Activated CD4-positive, alpha-beta T cell treated with anti-CD3 and anti-CD28 coated beads for 1 hour (primary cell): Measurements from ENCODE around the gene CORO2A.
A peak's percentile ranks its signal among the peaks of the same experiment; 100 is the strongest.
"Not testable (repeated sequence)": the region's sequence is repeated elsewhere in the genome, so short reads cannot be mapped to it uniquely, and the experiment has no call there.

Source experiments
- DNase-seq: peaks from one replicate; pipeline ENCODE4 v3.0.0-alpha.2; 2020

CORO2A gene

GRCh38 chr9:98101868-98102273, 90.6 kb downstream of the CORO2A start:
- DNase-seq = peak; percentile 67

- no peak for DNase-seq
Measured at GRCh38 chr9:98101416-98101815, 91.0 kb downstream of the CORO2A start.

DNA sequence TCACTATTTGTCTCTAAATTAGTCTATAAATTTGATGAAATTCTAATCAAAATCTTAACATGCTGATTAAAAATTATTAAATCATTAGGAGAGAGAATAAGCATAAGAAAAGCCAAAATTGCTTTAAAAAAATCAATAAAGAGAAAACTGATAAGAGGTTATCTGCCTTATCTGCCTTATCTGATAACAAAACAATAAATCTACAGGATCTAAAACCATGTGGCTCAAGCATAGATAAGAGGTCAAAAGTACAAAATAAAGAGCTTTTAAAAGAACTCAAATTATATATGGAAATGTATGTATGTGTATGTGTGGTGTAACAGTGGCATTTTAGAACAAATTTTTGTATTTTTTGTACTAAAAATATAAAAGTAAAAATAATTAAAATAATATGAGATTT, 92.0 kb downstream of the CORO2A start:
- no peak for DNase-seq

DNA sequence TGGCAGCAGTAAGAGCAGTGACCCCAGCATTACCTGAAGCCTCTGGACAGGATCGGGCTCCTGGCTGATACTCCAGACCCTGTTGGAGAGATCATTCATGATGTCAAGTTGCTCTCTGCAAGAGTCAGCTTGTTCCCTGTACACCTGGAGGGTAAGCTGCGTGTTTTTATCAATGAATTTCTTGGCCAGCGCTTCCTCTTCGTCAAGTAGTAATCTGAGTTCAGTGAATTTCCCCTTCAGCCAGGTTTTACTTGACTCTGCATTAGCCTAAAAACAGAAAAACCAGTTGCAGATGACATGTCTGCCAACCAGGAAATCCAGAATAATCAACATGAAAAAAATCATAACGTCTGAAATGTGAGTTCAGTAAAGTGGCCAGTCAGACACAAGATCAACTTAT, 92.5 kb downstream of the CORO2A start:
- DNase-seq = no peak

DNA sequence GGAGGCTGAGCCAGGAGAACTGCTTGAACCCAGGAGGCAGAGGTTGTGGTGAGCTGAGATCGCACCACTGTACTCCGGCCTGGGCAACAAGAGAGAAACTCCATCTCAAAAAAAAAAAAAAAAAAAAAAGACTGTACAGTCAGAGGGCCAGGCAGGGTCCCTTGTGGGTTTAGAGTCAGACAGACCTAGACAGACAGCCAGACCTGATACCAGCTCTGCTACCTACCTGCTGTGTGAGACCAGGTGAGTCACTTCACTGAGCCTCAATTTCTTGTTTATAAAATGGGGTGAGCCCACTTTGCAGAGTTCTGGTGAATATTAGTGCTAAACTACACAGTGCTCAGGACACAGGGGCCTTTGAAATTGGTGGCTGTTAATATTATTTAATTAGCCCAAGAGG, 93.1 kb downstream of the CORO2A start:
- no peak for DNase-seq

- peak; percentile 32 for DNase-seq
Measured at GRCh38 chr9:98097836-98098235, 94.6 kb downstream of the CORO2A start.

- DNase-seq = no peak
Measured at GRCh38 chr9:98096091-98096490, 96.3 kb downstream of the CORO2A start.

GRCh38 chr9:98095401-98095800, 97.0 kb downstream of the CORO2A start:
- no peak for DNase-seq

DNA sequence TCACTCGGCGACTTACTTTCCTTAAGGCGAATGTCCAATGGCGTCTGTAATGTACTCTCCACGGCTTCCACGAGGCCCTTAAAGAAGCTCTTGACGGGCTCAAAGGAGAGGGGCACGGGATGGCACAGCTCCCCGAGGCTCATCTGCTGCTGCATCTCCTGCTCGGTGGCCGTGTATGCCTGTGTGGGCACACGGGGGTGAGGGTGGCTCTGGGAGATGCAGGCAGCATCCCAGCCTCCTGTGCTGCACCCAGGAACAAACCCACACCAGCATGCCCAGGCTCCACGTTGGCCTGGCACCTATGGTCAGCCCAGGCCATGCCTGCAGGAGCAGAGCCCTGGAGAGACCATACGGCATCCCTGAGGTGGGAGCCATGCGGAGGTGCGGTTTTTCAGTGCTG, 97.6 kb downstream of the CORO2A start:
- DNase-seq = no peak

DNA sequence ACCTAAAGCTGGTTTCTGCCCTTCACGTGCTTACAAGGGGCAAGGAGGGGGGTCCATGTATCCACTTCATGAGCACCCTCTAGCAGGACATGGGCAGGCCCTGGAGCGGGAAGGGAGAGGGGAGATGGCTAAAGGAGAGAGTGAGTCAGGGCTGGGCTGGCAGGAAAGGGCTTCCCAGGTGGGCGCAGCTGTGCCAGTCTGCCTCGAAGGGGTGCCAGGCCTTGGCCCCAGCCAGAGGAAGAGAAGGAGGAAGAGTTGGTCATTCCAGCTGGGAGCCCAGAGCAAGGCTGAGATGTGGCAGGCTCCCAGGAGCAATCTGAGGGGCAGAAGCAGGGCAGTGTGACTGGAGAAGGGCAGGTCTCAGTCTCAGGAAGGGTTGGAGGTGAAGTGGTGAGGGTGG, 98.1 kb downstream of the CORO2A start:
- DNase-seq = no peak

GRCh38 chr9:98092613-98092931, 99.9 kb downstream of the CORO2A start:
- no peak for DNase-seq

DNA sequence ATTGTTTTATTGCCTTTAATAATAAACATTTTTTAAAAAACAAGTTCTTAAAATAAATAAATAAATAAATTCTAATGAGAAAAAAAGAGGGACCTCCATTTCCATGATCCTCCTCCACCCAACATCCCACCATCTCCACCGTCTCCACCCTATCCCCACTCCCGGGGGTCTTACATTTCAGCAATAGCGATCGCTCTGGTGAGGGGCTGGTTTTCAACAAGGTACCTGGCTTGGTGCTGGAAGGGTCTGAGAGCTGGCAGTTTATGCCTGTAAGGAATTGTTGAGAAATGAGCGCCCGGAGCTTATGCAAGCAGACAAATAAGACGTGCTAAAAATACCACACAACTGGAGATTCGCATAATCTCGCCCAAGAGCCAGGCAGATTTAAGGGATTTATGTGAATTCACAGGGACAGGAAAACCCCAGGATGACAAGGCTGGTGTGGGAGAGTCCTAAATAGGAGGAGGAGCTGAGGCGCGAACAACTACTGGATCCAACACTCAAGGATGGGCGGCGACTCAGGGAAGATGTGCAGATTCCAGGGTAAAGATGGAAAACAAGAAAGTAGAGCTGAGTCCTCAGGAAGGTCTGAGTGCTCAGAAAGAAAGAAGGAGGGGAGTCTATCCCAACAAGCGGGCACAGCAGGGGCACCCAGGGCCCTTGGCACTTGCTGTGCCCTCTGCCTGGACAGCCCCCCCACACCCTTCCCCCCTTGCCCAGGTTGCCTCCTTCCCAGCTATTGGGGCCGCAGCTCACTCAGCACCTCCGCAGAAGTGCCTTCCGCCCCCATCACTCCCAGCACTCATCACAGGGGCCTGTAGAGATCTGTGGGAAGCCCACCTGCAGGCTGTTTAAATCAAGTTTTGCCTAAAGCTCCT, 100.5 kb downstream of the CORO2A start:
- DNase-seq = no peak

DNA sequence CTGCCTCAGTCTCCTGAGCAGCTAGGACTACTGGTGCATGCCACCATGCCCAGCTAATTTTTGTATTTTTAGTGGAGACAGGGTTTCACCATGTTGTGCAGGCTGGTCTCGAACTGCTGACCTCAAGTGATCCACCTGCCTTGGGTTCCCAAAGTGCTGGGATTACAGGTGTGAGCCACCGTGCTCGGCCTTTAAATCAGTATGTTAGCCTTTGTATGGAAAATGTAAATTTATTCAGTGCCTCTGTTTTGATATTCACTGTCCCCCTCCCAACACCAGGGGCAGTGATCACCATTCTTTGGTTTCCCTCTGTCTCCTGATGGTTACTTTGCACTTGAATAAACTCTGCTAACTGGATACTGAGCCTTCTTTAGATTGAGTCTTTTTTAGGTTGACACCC, 101.8 kb downstream of the CORO2A start:
- DNase-seq = not testable (repeated sequence)

DNA sequence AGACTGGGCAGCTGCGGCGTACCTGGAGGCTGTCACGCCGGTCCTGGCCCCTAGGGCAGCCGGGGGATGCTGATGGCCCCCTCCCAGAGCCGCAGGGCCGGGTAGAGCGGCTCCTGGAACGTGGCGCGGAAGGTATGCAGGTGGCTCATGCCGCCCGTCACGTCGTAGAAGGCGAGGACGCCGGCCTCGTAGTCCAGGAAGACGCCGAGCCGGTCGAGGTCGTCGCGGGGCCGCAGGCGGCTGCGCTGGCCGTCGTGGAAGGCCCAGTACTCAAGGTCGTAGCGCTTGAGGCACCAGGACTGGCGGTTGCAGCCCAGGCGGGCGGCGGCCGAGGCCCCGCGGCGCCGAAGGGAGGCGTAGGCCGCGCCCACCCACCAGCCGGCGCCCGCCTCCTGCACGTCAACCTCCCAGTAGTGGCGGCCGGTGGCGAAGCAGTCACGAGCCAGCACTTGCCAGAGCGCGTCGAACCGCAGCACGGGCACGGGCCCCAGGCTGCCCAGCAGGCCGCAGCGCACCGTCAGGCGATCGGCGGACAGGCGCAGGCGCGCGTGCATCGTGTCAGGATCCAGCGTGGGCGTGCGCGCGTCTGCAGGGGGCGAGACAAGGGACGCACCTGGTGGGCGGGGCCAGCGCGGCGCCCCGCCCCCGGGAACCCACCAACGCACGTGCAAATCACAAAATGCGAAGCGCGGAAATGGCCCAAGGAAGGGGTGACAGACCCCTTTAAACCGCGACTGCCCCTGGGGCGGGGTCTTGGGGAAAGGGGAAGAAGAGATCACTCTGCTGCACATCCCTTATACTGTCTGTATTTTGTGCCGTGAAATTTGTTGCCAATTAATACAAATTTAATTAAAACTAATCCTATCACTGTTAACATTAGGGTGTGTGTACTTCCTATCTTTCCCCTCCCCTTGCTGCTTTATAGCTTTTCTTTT, 104.8 kb downstream of the CORO2A start:
- DNase-seq = no peak

DNA sequence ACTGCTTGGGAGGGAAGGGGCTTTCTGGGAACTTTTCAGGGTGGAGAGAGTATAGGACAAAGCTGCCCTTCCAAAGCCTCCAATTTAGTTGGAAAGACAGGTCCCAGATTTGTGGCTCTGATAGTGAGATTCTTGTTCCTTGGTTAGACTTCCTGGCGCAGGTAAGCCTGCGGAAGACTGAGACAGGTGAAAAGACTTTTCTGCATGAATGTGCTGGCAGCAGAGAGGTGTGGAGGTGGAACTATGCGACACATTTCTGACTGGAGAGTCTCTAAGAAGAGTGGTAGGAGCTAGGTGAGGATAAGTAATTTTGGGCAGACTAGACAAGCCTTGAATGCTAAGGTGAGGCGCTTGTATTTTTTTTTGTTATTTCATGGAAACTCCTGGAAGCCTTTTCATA, 106.0 kb downstream of the CORO2A start:
- DNase-seq = no peak

GRCh38 chr9:98085944-98086343, 106.5 kb downstream of the CORO2A start:
- no peak for DNase-seq

DNA sequence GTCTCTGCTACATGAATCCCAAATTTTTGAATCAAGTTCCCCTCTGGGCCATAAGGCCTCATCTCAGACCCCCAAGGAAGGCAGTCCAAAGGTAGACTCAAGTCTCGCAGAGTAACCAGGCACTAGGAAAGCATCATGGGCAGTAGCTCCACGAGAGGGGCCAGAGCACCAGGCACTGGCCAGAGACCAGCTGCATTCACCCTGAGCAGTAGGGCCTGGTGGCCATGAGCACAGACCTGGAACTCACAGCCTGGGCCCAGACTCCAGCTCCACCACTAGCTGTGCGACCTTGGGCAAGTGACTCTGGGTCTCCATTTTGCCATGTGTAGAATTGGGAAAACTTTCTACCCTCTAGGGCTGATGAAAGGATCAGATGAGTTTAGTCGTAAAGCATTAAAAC, 107.4 kb downstream of the CORO2A start:
- DNase-seq = no peak

GRCh38 chr9:98084396-98084795, 108.0 kb downstream of the CORO2A start:
- no peak for DNase-seq

DNA sequence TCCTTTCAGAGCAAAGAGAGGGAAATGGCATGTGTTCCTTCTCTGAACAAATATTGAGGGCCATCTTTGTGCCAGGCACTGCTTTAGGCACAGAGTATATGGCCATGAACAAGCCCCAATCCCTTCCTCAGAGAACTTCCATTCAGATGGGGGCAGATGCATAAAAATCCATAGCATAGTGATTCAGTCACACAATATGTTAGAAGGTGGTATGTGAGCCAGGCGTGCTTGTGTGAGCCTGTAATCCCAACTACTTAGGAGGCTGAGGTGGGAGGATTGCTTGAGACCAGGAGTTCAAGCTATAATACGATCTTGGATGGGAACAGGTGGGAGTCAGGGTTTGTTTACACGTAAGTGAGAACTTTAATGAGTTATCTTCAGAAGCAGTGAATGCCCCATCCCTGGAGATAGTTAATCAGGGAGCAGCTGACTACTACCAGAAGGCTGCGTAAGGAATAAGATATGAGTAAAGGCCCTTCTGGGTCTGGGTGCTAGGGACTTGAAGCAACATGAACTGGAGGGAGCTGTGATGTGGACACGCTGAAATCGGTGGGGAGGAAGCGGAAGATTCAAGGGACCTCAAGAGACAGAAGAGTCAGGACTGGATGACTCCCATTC, 108.8 kb downstream of the CORO2A start:
- DNase-seq = no peak

DNA sequence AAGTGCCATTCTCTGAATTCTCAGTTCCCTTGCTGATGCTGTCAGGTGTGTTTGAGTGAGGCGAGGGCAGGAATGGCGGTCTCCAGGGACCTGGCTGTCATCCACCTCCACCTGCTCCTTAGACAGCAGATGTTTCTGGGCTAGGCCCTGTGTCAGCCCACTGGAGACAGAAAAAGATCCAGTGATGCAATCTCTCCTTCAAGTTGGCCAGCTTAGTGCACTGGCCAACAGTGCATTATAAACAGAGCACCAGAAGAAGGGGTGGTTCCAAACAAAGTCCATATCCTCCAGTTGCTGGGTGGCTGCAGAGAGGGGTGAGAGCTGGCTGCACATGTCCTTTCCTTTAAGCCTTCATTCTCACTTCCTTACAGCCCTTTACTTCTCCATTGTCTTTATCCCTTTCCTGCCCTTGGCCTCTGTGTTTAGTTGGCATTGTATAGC, 109.4 kb downstream of the CORO2A start:
- no peak for DNase-seq

GRCh38 chr9:98081477-98082219, 110.8 kb downstream of the CORO2A start:
- DNase-seq = no peak

DNA sequence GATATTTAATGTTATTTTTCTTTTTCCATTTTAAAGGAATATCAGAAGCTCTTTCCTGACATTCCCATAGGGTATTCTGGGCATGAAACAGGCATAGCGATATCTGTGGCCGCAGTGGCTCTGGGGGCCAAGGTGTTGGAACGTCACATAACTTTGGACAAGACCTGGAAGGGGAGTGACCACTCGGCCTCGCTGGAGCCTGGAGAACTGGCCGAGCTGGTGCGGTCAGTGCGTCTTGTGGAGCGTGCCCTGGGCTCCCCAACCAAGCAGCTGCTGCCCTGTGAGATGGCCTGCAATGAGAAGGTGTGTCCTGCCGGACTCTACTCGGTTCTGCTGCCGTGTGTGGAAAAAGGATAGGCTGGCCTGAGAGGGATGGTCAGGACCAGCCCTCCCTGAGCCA, 111.7 kb downstream of the CORO2A start:
- no peak for DNase-seq

GRCh38 chr9:98080326-98080725, 112.1 kb downstream of the CORO2A start:
- no peak for DNase-seq
